Left lobe of liver (tissue), 2 donors: Measurements from ENCODE around the gene ARPC4. TPM values are rescaled to one million over a fixed set of nuclear protein-coding genes. Genes with fewer than 3 reads are reported as not detected.
"Not testable (repeated sequence)": the region's sequence is repeated elsewhere in the genome, so short reads cannot be mapped to it uniquely, and the experiment has no call there.

ENCODE experiments used
- ATAC-seq: fragments of 200-7000 bp; cut with Tn5 transposase; one replicate; pipeline ENCODE4 v1.9.1; 2020; ENCODE audit warnings: mild to moderate bottlenecking, moderate library complexity
- DNase-seq: peaks from one replicate; pipeline ENCODE4 v3.0.0-alpha.2; 2020; ENCODE audit warnings: low spot score
- total RNA-seq: library from RNA; stranded (reverse); gene quantifications from one replicate; pipeline ENCODE4 v1.2.1, GENCODE V29; 2021
- donor health status: DM: no; HTN: no; CAD: no; lungs with moderate emphysema.
- donor health status: DM: no; HTN: yes; CAD: no.

The ARPC4 gene
- total RNA-seq, 1 donor from 2014 or later = 42.1 TPM

- no peak for DNase-seq
- no peak for ATAC-seq
Observed at GRCh38 chr3:9815986-9816385, 23.1 kb downstream of the ARPC4 start.

- ATAC-seq (no peak), DNase-seq (no peak)
Observed at GRCh38 chr3:9817436-9817835, 24.6 kb downstream of the ARPC4 start.

- DNase-seq (no peak), ATAC-seq (no peak)
Observed at GRCh38 chr3:9818666-9819335, 25.9 kb downstream of the ARPC4 start.

GRCh38 chr3:9820543-9820942, 27.7 kb downstream of the ARPC4 start:
- DNase-seq = no peak
- ATAC-seq = peak; percentile 11

GRCh38 chr3:9820946-9821345, 28.1 kb downstream of the ARPC4 start:
- no peak for DNase-seq

GRCh38 chr3:9825451-9826040, 32.7 kb downstream of the ARPC4 start:
- ATAC-seq (no peak), DNase-seq (no peak)

More at GRCh38 chr3:9820946-9821345, 28.1 kb downstream of the ARPC4 start:
- ATAC-seq = peak; percentile 79

GRCh38 chr3:9826815-9827573, 34.1 kb downstream of the ARPC4 start:
- DNase-seq (no peak), ATAC-seq (peak; percentile 62)

GRCh38 chr3:9828801-9829755, 36.2 kb downstream of the ARPC4 start:
- DNase-seq = no peak

GRCh38 chr3:9831253-9831652, 38.4 kb downstream of the ARPC4 start:
- ATAC-seq = no peak
- no peak for DNase-seq

More at GRCh38 chr3:9828801-9829755, 36.2 kb downstream of the ARPC4 start:
- ATAC-seq = no peak

GRCh38 chr3:9833078-9833477, 40.2 kb downstream of the ARPC4 start:
- DNase-seq (no peak), ATAC-seq (no peak)

- ATAC-seq = no peak
- no peak for DNase-seq
Observed at GRCh38 chr3:9834520-9835380, 41.9 kb downstream of the ARPC4 start.

GRCh38 chr3:9837701-9838582, 45.1 kb downstream of the ARPC4 start:
- ATAC-seq = no peak
- no peak for DNase-seq

- DNase-seq = no peak
- no peak for ATAC-seq
Observed at GRCh38 chr3:9838856-9839255, 46.0 kb downstream of the ARPC4 start.

GRCh38 chr3:9841015-9841414, 48.1 kb downstream of the ARPC4 start:
- DNase-seq = no peak
- no peak for ATAC-seq

GRCh38 chr3:9843715-9844438, 51.0 kb downstream of the ARPC4 start, which contains the start of gene RPUSD3:
Gene RPUSD3 (minus strand): TSS chr3:9844008. CDS start chr3:9843990, 18 bp downstream.
- peak; percentile 99 for DNase-seq
- ATAC-seq = peak; percentile 99

- DNase-seq = no peak
- no peak for ATAC-seq
Observed at GRCh38 chr3:9846231-9846630, 53.3 kb downstream of the ARPC4 start.

- no peak for DNase-seq
Observed at GRCh38 chr3:9846931-9847488, 54.1 kb downstream of the ARPC4 start.

GRCh38 chr3:9847870-9848269, 55.0 kb downstream of the ARPC4 start:
- ATAC-seq, DNase-seq: not testable (repeated sequence)

More at GRCh38 chr3:9846931-9847488, 54.1 kb downstream of the ARPC4 start:
- ATAC-seq = no peak
